Measurements from ENCODE around the gene CIC.

Gene CIC

DNA sequence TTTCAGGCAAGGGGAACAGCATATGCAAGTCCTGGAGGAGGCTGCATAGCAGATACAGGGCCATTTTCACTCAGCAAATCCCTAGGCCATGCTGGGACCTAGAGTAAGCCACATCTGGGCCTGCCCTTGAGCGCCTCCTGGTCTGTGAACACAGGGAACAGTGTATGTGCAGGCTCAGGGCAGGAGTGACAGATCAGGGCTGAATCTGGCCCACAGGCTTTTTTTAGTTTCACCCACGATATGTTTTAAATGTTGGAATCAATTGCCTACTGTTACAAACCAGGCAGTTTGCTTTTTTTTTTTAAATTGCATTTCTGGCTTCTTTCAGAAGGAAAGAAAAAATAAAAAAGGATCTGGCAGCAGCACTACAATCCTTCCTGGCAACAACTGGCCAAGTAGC, 42.6 kb downstream of the CIC start:
- no peak overlapping the region for H3K4me3 Mint-ChIP-seq
- no peaks in the 10 kb centered on the region for H3K36me3 Mint-ChIP-seq (ENCODE audit: low read depth)
- DNase-seq = no peak
- H3K27me3 Mint-ChIP-seq = peaks cover 41% of the 10 kb centered on the region
- H3K27ac Mint-ChIP-seq = no peak overlapping the region
- H3K9me3 Mint-ChIP-seq = no peaks in the 10 kb centered on the region
- H3K4me1 Mint-ChIP-seq (ENCODE audit: low read depth) = peaks cover 9% of the 10 kb centered on the region

DNA sequence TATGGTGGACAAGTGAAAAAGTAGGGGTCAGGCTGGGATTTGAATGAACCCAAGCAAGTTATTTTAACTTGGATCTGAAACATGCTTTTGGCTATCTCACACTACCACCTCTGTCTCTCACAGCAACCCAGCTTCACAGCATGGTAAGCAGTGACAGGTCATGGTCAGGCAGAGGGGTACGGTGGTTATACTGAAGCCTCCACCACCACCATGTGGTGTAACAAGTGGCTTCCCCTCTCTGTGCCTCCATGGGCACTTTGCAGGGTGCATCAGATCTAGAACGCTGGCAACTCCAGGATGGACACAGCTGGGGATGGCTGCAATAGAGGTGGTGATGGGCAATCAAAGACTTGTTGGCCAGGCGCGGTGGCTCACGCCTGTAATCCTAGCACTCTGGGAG, 43.3 kb downstream of the CIC start:
- DNase-seq = no peak
- Mint-ChIP-seq H3K4me3 (peak overlapping the region; percentile 65), H3K27me3 (peaks cover 45% of the 10 kb centered on the region), H3K27ac (no peak overlapping the region), H3K9me3 (no peaks in the 10 kb centered on the region), H3K36me3 (ENCODE audit: low read depth) (no peaks in the 10 kb centered on the region), H3K4me1 (ENCODE audit: low read depth) (peaks cover 12% of the 10 kb centered on the region)

DNA sequence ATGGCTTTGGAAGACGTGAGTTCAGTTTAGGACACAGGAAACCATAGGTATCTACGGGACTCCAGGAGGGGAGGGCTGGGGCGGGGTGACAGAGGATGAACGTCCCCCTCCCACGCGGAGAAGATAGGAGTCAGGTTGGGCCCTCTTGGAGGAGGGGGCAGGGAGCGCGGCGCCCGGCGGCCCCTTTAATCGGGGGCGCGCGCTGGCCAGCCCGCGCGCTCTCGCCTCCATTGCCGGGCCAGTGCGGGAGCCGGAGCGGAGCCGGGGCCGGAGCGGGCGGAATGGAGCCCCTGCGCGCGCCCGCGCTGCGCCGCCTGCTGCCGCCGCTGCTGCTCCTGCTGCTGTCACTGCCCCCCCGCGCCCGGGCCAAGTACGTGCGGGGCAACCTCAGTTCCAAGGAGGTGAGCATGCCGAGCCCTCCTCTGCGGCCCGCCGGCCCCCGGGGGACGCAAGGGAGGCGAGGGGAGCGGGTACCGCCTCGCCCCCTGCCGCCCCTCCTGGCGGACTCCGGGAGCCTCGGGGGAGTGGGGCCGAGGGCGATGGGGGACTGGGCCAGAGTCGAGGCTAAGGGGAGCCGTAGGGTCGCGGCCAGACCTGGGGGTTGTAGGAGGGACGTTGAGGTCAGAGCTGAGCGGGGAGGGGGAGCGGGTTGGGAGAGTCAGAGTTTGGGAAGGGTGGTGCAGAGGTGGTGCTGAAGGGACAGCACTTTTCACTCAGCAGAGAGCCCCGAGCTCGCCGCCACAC, 44.2 kb downstream of the CIC start, which contains the start of gene TMEM145:
Gene TMEM145, plus strand, starts transcription at position 214 of the 744 bp plus-strand sequence. Its CDS starts 68 bp downstream, at position 282.
- Mint-ChIP-seq H3K27ac (no peak within 1 kb of the TSS), H3K4me3 (peak within 1 kb of the TSS; percentile 65), H3K36me3 (ENCODE audit: low read depth) (no peaks in the 10 kb centered on the region), H3K9me3 (no peaks in the 10 kb centered on the region), H3K4me1 (ENCODE audit: low read depth) (peaks cover 12% of the 10 kb centered on the region), H3K27me3 (peaks cover 45% of the 10 kb centered on the region)
- DNase-seq = peak; percentile 62

DNA sequence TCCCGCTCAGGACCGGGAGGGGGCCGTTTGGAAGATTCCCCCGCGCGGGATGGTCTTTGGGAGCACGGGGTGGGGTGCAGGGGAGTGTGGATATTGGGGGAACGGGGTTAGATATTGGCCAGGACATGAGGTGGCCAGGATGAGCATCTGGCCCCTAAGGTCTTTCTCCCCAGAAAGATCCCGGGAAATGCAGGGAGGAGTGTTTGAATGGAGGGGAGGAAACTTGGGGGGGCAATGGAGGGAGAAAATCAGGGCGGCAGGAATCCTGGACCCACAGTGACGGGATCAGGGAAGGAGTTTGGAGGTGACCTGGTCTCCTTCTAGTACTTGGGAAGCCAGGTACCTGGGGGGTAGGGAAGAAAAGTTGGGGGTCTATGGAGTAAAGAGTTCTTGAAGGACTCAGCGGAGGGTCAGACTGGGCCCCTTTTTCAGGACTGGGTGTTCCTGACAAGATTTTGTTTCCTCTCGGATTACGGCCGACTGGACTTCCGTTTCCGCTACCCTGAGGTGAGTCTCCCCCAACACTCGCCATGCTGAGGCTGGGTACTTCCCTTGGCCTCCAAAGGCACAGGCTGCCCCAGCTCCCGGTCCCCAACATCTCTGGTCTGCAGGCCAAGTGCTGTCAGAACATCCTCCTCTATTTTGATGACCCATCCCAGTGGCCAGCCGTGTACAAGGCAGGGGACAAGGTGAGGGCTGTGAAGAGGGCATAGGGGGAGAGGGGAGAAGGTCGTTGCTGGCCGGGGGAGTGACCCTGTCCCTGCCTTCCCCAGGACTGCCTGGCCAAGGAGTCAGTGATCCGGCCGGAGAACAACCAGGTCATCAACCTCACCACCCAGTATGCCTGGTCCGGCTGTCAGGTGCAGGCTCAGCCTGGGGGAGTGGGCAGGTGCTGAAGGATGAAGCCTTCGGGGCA, 45.0 kb downstream of the CIC start:
- Mint-ChIP-seq H3K36me3 (ENCODE audit: low read depth) (no peaks in the 10 kb centered on the region), H3K9me3 (no peaks in the 10 kb centered on the region), H3K4me1 (ENCODE audit: low read depth) (peaks cover 12% of the 10 kb centered on the region), H3K4me3 (peak overlapping the region; percentile 55), H3K27me3 (peaks cover 45% of the 10 kb centered on the region), H3K27ac (no peak overlapping the region)
- no peak for DNase-seq

DNA sequence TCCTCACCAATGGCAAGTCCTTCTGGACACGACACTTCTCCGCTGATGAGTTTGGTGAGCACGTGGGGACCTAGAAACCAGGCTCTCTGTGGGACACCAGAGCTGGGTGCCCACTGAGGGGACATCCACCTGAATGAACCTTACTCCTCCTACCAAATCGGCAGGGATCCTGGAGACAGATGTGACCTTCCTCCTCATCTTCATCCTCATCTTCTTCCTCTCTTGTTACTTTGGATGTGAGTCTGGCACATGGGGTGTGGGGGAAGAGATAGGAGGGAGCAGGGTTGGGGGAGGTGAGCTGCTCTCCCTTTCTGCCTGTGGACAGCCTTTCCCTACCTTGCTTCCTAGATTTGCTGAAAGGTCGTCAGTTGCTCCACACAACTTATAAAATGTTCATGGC, 46.0 kb downstream of the CIC start:
- DNase-seq = no peak
- peaks cover 45% of the 10 kb centered on the region for H3K27me3 Mint-ChIP-seq
- H3K4me3 Mint-ChIP-seq = no peak overlapping the region
- peaks cover 12% of the 10 kb centered on the region for H3K4me1 Mint-ChIP-seq (ENCODE audit: low read depth)
- no peak overlapping the region for H3K27ac Mint-ChIP-seq
- no peaks in the 10 kb centered on the region for H3K9me3 Mint-ChIP-seq
- no peaks in the 10 kb centered on the region for H3K36me3 Mint-ChIP-seq (ENCODE audit: low read depth)

DNA sequence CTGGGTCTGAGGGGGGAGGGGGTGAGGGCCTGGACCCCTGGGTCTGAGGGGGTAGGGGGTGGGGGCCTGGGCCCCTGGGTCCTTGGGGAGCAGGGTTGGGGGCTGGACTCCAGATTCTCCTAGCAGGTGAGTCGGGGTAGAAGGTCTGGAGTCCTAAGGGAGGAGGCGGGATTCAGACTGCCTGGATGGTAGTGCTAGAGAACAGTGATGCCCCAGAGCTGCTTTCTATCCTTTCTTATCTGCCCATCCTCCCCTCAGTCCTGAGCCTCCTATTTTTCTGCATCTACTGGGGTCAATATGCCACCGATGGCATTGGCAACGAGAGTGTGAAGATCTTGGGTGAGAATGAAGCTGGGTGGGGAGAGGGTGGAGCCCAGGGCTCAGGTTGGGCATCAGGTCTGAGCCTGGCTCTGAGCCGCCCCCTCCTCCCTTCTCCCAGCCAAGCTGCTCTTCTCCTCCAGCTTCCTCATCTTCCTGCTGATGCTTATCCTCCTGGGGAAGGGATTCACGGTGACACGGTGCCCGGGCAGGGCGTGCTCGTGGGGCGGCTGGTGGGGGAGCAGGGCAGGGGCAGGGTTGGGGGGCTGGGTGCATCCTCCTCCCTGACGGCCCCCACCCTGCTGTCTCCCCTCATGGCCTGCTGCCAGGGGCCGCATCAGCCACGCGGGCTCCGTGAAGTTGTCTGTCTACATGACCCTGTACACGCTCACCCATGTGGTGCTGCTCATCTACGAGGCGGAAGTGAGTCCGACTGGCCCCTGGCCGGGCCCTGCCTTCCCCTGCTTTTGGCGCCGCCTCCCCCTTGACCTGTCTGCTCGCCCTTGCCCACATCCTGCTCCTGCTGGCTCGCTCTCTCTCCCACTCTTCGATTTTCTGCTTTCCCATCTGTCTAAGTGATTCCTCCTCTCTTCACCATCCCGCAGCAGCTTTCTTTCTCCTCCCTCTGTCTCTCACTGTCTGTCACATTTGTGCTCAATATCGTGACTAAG, 47.5 kb downstream of the CIC start:
- no peak overlapping the region for H3K27ac Mint-ChIP-seq
- H3K4me3 Mint-ChIP-seq = no peak overlapping the region

DNA sequence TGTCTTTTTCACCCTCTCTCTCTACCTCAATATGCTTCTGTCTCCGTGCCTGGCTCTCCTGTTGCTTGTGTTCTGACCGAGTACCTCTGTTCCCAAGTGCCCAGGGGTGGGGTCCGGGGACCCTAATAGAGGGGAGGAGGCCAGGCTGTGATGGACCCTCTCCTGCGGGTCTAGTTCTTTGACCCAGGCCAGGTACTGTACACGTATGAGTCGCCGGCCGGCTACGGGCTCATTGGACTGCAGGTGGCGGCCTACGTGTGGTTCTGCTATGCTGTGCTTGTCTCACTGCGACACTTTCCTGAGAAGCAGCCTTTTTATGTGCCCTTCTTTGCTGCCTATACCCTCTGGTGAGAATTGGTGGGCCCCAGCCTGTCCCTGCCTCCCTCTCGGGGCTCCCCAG, 48.5 kb downstream of the CIC start:
- H3K4me3 Mint-ChIP-seq = no peak overlapping the region
- H3K27me3 Mint-ChIP-seq = peaks cover 33% of the 10 kb centered on the region

More for the DNA sequence above, 47.5 kb downstream of the CIC start:
- H3K36me3 Mint-ChIP-seq (ENCODE audit: low read depth) = no peaks in the 10 kb centered on the region
- DNase-seq = no peak
- H3K27me3 Mint-ChIP-seq = peaks cover 37% of the 10 kb centered on the region
- H3K4me1 Mint-ChIP-seq (ENCODE audit: low read depth) = peaks cover 12% of the 10 kb centered on the region
- no peaks in the 10 kb centered on the region for H3K9me3 Mint-ChIP-seq

DNA sequence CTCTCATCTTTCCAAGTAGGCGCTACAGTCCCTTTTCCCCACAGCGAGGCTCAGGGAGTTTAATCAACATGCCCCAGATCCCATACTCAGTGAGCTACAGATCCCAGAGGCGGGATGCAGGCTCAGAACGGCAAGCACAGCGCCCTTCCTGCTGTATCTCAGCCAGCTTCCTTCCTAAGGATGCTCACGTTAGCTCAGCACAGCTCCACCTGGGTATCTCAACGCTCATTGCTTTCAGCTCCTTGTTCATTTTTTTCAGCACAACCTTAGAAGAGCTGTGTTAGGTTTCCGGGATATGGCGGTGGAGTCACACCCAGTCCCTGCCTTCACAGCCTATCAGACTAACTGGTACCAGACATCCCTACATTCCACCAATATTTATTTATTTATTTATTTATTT, 53.3 kb downstream of the CIC start:
- no peak overlapping the region for H3K27ac Mint-ChIP-seq
- H3K9me3 Mint-ChIP-seq = no peaks in the 10 kb centered on the region
- H3K4me3 Mint-ChIP-seq = no peak overlapping the region
- DNase-seq = no peak
- no peaks in the 10 kb centered on the region for H3K36me3 Mint-ChIP-seq (ENCODE audit: low read depth)
- peaks cover 22% of the 10 kb centered on the region for H3K27me3 Mint-ChIP-seq
- peaks cover 19% of the 10 kb centered on the region for H3K4me1 Mint-ChIP-seq (ENCODE audit: low read depth)

More for the DNA sequence above, 48.5 kb downstream of the CIC start:
- Mint-ChIP-seq H3K4me1 (ENCODE audit: low read depth) (peaks cover 11% of the 10 kb centered on the region), H3K36me3 (ENCODE audit: low read depth) (no peaks in the 10 kb centered on the region), H3K27ac (no peak overlapping the region), H3K9me3 (no peaks in the 10 kb centered on the region)
- DNase-seq = no peak

DNA sequence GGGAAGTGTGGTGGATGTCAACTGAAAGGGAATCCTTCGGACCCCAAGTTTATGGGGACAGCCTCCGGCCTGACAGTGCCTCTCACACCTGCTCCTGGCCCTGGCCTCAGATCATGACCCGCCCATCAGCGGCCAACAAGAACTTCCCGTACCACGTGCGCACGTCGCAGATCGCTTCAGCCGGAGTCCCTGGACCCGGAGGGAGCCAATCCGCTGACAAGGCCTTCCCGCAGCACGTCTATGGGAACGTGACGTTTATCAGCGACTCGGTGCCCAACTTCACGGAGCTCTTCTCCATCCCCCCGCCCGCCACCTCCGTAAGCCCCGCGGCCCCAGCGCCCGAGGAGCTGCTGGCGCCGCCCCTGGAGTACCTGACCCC, 54.4 kb downstream of the CIC start:
- H3K27me3 Mint-ChIP-seq = peaks cover 22% of the 10 kb centered on the region
- H3K36me3 Mint-ChIP-seq (ENCODE audit: low read depth) = no peaks in the 10 kb centered on the region
- no peak for DNase-seq
- no peaks in the 10 kb centered on the region for H3K9me3 Mint-ChIP-seq
- H3K4me3 Mint-ChIP-seq = peak overlapping the region; percentile 6
- no peak overlapping the region for H3K27ac Mint-ChIP-seq
- H3K4me1 Mint-ChIP-seq (ENCODE audit: low read depth) = peaks cover 19% of the 10 kb centered on the region

DNA sequence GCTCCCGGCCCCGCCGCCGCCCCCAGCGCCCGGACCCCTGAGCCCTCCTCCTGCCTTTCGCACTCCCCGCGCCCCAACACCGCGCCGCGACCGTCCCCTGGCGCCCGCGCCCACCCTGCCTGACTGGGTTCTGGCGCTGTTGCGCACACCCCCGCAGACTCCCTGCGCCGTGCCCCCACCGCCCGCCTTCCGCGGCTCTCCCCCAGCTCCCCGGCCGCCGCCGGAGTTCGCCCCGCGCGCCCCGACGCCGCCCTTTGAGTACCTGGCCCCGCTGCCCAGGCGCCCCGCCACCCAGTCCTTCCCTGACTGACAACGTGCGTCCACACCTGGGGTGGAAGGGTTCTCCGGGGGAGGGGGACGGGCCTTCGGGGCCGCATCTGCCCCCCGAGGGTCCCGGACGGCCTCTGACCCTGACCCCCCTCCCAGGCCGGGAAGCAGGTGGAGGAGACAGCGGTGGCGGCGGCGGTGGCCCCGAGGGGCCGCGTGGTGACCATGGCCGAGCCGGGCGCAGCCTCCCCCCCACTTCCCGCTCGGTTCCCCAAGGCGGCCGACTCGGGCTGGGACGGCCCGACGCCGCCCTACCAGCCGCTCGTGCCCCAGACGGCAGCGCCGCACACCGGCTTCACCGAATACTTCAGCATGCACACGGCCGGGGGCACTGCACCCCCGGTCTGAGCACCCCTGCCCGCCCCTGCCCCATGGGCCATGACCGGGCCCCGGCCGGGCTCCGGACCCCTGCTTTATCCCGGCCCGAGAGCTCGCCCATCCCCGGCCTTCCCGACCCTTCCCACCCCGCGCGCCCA, 55.0 kb downstream of the CIC start:
- Mint-ChIP-seq H3K36me3 (ENCODE audit: low read depth) (no peaks in the 10 kb centered on the region), H3K4me3 (peak overlapping the region; percentile 84), H3K27ac (no peak overlapping the region), H3K4me1 (ENCODE audit: low read depth) (peaks cover 19% of the 10 kb centered on the region), H3K27me3 (peaks cover 22% of the 10 kb centered on the region), H3K9me3 (no peaks in the 10 kb centered on the region)
- peak; percentile 50 for DNase-seq

DNA sequence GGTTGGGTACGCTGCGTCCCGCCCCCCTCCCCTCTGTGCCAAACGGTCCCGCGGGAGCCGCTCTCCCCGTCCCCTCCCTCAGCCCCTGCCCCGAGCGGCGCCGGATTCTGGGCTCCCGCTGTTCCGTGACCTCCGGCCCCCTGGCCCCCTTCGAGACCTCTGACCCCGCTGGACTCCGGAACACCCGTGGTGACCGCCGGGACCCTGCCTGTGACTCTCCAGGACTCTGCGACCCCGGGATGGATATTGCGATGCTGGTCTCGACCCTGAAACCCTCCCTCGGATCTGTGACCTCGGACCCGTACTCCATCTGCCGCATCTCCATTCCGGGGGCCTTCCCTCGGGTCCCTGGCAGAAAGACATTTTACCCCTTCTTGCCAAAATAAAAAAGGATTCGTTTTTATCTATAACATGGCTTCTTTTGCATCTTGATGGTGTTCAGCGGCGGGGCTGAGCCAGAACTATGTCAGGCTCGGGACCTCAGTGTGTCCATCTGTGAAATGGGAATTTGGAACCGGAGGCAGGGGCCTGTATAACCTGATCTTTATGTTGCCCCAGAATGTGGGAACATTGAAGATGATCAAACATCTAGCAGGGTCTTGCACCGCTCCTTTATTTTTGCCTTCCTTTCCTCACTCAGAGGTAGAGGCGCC, 55.7 kb downstream of the CIC start:
- Mint-ChIP-seq H3K4me3 (peak overlapping the region; percentile 84), H3K4me1 (ENCODE audit: low read depth) (peaks cover 19% of the 10 kb centered on the region), H3K27me3 (peaks cover 22% of the 10 kb centered on the region), H3K27ac (peak overlapping the region; percentile 84), H3K36me3 (ENCODE audit: low read depth) (no peaks in the 10 kb centered on the region), H3K9me3 (no peaks in the 10 kb centered on the region)
- no peak for DNase-seq

DNA sequence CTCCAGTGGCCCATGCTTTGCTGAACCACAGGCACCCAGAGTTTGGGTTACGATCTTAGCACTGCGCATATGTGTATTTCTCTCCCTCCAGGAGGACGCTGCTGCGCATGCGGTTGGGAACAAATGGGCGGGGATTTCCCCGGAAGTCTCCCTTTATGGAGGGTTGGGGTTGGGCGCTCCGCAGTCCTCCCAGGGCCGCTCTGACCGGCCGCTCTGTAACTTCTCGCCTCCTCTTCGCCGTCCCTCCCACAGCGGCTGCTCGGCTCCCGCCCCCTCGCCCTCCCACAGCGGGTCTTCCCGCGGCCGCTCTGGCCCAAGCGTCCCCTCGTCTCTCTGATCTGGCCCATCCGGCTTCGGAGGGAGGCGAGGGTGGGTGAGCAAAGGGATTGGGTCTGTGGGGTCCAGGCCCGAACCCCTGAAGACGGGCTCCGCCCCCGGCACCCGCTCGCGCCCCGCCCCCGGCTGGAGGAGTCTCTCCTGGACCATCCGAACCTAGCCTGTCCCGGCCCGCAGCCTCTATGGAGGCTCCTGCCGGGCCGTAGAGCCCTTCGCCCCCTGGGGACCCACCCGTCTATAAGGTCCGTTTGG, 56.4 kb downstream of the CIC start, which contains the start of gene MEGF8:
Gene MEGF8, plus strand, starts transcription at position 328 of the 588 bp plus-strand sequence. CDS start 609 bp downstream, outside the sequence.
- DNase-seq = peak; percentile 98
- Mint-ChIP-seq H3K27ac (peak within 1 kb of the TSS; percentile 86), H3K36me3 (ENCODE audit: low read depth) (no peaks in the 10 kb centered on the region), H3K4me1 (ENCODE audit: low read depth) (peaks cover 19% of the 10 kb centered on the region), H3K27me3 (peaks cover 22% of the 10 kb centered on the region), H3K4me3 (peak within 1 kb of the TSS; percentile 84), H3K9me3 (no peaks in the 10 kb centered on the region)

Data from activated T-cell treated with anti-CD3 and anti-CD28 coated beads, Interleukin-2, amount 50 U/mL, for 24 hours (primary cell).